B cell (primary cell): ENCODE data around the gene DLG2.

ENCODE experiments used
- CTCF ChIP-seq: fragments of 200-600 bp; IDR thresholded peaks from one replicate; pipeline ENCODE4 v1.8.0; 2022; ENCODE audit warnings: antibody characterized with exemption, mild to moderate bottlenecking
- EZH2 ChIP-seq: IDR thresholded peaks from 2 replicates; pipeline ENCODE4 v1.6.1; 2012; ENCODE audit warnings: borderline replicate concordance, low read depth, mild to moderate bottlenecking, moderate library complexity, low read length; ENCODE audit not compliant: insufficient read depth, poor library complexity, severe bottlenecking

GRCh38 chr11:85028329-85029101 is 598.6 kb downstream of the DLG2 start:
- TF ChIP-seq CTCF, result no peak
- no peak for TF ChIP-seq EZH2
